Thoracic aorta (tissue), 2 donors: ENCODE results near the gene RPUSD4. TPM values are rescaled to one million over a fixed set of nuclear protein-coding genes. Genes with fewer than 3 reads are reported as not detected.

Experiments
- ATAC-seq: fragments of 150-250 bp; one replicate; pipeline ENCODE4 v1.8.0; 2017; ENCODE audit warnings: low read depth; ENCODE audit not compliant: insufficient number of reproducible peaks, low FRiP score
- DNase-seq: peaks from one replicate; pipeline ENCODE4 v3.0.0-alpha.2; 2020; ENCODE audit warnings: low spot score
- H3K27ac ChIP-seq, 2 donors: fragments of 200-600 bp; sonication (generic); 1 replicate in 1 of 2; 2 replicates in 1 of 2; pipeline ENCODE4 v1.5.1; 2016; ENCODE audit warnings: mild to moderate bottlenecking in 2 of 2, moderate library complexity in 2 of 2
- H3K27me3 ChIP-seq: fragments of 200-600 bp; sonication (generic); replicated peaks from 2 replicates; pipeline ENCODE4 v1.6.0; 2016; ENCODE audit warnings: mild to moderate bottlenecking; ENCODE audit not compliant: insufficient read depth
- H3K36me3 ChIP-seq: fragments of 200-600 bp; sonication (generic); one replicate; pipeline ENCODE4 v1.5.1; 2016
- H3K4me1 ChIP-seq, 2 donors: fragments of 200-600 bp; sonication (generic); 1 replicate in 1 of 2; 2 replicates in 1 of 2; pipeline versions ENCODE4 v1.5.1 to v1.6.0; 2016; ENCODE audit warnings: low read depth in 2 of 2, mild to moderate bottlenecking in 1 of 2; ENCODE audit not compliant: control insufficient read depth in 1 of 2
- H3K4me3 ChIP-seq: fragments of 200-600 bp; sonication (generic); 2 replicates; pipeline ENCODE4 v1.5.1; 2016; ENCODE audit warnings: mild to moderate bottlenecking
- H3K9me3 ChIP-seq: fragments of 200-600 bp; sonication (generic); 2 replicates; pipeline ENCODE4 v1.5.1; 2016
- total RNA-seq, 2 donors: library from RNA; depleted of rRNA; stranded (reverse); fragments of >200 nt; gene quantifications; one replicate each; pipeline versions ENCODE4 v1.1.0 to v1.2.3, GENCODE V29; 2016
- TF ChIP-seq, protein P1 (sequence below): fragments of 200-600 bp; sonication (generic); IDR thresholded peaks from one replicate; pipeline ENCODE4 v1.5.1; 2019; ENCODE audit warnings: antibody characterized with exemption

The RPUSD4 gene
- total RNA-seq, 2 donors from 2014 or later, result 6.0 to 34.8 TPM

DNA sequence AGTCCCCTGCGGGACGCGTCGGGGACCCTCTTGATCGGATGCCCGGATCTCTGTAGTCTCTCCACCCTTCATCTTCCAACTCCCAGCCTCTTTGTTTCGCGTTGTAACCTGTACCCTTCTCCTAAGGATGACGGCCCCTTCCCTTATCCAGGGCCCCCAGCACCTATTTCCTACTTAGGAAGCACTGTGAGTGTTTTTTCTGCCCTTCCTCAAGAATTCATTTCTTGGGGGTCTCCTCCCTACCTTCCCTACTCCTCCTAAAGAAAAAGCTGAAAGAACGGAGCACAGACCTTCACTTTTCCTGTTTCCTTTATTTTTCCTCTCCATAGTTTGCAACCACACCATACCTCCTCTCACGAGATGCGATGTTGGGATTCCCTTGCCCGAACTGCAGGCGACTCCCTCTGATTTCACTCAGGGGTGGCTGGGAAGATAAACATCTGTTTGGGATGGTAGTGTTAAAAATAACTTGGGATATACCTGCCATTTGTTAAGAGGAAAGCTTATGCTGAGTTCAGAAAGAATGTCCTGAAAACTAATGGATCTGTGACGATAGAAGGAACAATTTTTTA, 725 bp upstream of the RPUSD4 start:
- no peaks in the 10 kb centered on the region for H3K27me3 ChIP-seq
- ATAC-seq (no peak), DNase-seq (no peak)
- peaks cover 13% of the 10 kb centered on the region for H3K36me3 ChIP-seq
- no peaks in the 10 kb centered on the region for H3K9me3 ChIP-seq
- H3K27ac ChIP-seq, result peak overlapping the region; percentile 40 to 46
- peak overlapping the region; percentile 97 for H3K4me3 ChIP-seq
- peaks cover 19 to 20% of the 10 kb centered on the region in 2 donors for H3K4me1 ChIP-seq
- TF ChIP-seq, protein P1, sequence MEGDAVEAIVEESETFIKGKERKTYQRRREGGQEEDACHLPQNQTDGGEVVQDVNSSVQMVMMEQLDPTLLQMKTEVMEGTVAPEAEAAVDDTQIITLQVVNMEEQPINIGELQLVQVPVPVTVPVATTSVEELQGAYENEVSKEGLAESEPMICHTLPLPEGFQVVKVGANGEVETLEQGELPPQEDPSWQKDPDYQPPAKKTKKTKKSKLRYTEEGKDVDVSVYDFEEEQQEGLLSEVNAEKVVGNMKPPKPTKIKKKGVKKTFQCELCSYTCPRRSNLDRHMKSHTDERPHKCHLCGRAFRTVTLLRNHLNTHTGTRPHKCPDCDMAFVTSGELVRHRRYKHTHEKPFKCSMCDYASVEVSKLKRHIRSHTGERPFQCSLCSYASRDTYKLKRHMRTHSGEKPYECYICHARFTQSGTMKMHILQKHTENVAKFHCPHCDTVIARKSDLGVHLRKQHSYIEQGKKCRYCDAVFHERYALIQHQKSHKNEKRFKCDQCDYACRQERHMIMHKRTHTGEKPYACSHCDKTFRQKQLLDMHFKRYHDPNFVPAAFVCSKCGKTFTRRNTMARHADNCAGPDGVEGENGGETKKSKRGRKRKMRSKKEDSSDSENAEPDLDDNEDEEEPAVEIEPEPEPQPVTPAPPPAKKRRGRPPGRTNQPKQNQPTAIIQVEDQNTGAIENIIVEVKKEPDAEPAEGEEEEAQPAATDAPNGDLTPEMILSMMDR, result no peak

DNA sequence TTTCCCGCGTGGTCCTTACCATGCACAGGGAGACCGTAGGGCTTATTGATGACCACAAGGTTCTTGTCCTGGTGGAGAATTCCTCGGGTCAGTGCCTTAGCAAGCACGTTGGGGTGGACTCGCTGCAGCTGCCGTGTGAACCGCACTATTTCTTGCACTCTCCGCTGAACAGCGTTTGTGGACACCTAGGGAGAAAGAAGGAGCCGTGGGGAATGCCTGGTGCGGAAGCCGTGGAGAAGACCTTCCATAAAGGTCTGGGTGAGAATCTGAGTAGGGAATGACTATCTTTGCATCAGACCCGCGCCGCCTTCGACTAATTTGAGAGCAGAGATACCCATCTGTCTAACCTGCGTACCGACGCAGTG, 597 bp downstream of the RPUSD4 start:
- peaks cover 19 to 20% of the 10 kb centered on the region in 2 donors for H3K4me1 ChIP-seq
- peaks cover 13% of the 10 kb centered on the region for H3K36me3 ChIP-seq
- H3K4me3 ChIP-seq, result peak overlapping the region; percentile 97
- H3K9me3 ChIP-seq, result no peaks in the 10 kb centered on the region
- DNase-seq (no peak), ATAC-seq (no peak)
- no peaks in the 10 kb centered on the region for H3K27me3 ChIP-seq
- H3K27ac ChIP-seq, result no peak overlapping the region
- TF ChIP-seq, protein P1, result no peak

DNA sequence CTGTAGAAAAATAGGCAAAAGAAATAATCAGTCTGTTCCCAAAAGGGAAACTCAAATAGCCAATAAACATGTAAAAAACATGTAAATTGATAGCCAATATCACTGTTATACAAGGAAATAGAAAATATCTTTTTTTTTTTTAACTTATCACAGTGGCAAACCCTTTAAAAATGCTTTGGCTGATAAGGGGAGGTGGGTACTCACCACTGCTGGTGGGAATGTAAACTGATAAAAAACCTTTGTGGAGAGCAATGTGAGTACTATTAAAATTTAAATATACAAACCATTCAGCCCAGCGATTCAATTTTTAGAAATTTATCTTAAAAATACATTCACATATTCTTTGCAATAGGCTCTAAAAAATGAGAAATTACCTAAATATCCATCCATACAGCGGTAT, 3.6 kb downstream of the RPUSD4 start:
- peaks cover 16 to 17% of the 10 kb centered on the region in 2 donors for H3K4me1 ChIP-seq
- DNase-seq (no peak), ATAC-seq (no peak)
- no peak overlapping the region for H3K27ac ChIP-seq
- H3K36me3 ChIP-seq, result peaks cover 34% of the 10 kb centered on the region
- H3K27me3 ChIP-seq, result no peaks in the 10 kb centered on the region
- TF ChIP-seq, protein P1, result no peak
- H3K9me3 ChIP-seq, result no peaks in the 10 kb centered on the region
- no peak overlapping the region for H3K4me3 ChIP-seq

DNA sequence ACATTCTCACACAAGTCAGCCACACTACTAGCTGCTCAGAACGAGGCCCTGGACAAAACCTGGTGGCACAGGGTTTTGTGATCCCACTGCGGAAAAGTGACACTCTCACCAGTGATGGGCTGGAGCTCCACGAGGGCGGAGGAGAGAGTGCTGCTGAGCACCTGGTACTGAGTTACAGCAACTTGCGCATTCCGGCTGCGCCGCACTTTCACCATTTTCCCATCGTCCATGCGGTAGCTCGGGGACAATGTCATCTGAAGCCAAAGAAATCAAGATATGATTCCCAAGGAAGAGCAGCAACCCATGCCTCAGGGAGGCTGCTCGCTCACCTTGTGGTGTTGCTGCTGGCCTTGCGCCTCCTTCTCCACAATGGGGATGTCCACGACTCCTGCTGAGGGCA, 6.1 kb downstream of the RPUSD4 start:
- Histone ChIP-seq H3K4me1 (peaks cover 1 to 3% of the 10 kb centered on the region in 2 donors), H3K36me3 (peaks cover 47% of the 10 kb centered on the region), H3K27ac (no peak overlapping the region), H3K27me3 (no peaks in the 10 kb centered on the region), H3K9me3 (no peaks in the 10 kb centered on the region), H3K4me3 (no peak overlapping the region)
- ATAC-seq, result no peak
- DNase-seq, result no peak
- TF ChIP-seq, protein P1, result no peak

DNA sequence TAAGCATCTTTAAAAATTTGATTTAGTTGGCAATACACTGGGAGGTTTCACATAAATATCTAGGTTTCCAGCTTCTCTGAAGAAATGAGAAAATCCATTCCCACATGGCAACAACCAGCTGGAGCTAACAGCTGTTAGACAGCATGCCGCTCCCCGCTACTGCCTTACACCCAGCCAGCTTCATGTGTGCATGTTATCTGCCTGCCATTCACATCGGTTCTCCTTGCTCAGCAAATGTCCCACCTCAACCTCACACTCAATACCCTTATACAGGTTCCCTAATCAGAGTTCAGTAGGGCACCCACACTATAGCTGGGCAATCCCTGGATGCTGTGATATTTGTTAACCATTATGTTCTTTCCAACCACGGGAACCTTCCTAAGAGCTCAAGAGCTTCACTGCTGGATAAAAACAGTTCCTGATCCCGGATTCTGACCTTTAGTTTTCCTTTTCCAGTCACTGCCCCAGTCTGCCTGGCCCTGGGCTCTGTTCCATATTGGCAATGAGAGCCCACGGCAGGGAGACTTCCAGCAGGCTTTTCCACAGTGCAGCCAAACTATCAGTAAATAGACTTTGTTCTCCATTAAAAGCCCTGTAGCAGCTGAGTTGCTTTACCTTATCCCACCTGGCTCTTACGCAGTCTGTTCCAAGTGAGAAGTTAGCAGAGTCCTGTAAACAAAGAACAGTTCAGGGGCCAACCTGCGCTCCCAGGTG, 8.6 kb downstream of the RPUSD4 start:
- H3K27me3 ChIP-seq, result no peaks in the 10 kb centered on the region
- H3K9me3 ChIP-seq, result no peaks in the 10 kb centered on the region
- no peaks in the 10 kb centered on the region for H3K4me1 ChIP-seq
- DNase-seq (no peak), ATAC-seq (no peak)
- H3K4me3 ChIP-seq, result no peak overlapping the region
- H3K36me3 ChIP-seq, result peaks cover 45% of the 10 kb centered on the region
- TF ChIP-seq, protein P1, result no peak
- no peak overlapping the region for H3K27ac ChIP-seq
